EH (cell line): ENCODE measurements around the gene ZNF683.

Experiments used
- DNase-seq: peaks from one replicate; pipeline ENCODE4 v3.0.0-alpha.2; 2015; ENCODE audit warnings: low read depth

Gene ZNF683

GRCh38 chr1:26358411-26359384 is 13.9 kb downstream of the ZNF683 start:
- no peak for DNase-seq

DNA sequence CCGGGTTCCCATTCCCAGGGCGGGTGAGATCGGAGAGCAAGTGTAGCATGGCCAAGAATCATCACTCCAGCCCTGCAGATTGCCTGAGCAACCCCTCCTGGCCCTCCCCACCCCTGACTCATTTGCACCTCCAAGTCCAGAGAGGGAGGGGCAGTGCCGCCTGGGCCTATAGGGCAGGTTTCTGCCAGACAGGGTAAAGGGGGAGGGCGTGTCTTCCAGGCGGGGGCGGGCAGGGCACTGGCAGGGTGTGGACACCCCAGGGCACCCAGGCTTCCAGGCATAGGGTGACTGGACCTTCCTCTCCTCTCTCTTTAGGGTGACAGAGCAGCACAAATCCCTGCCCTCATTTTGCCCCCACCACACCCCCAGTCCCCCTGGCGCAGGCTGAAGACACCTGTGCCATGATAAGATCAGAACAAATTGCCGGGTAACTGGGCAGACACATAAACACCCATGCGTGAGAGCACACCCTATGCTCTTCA is 15.4 kb downstream of the ZNF683 start:
- no peak for DNase-seq

GRCh38 chr1:26356106-26356505 is 16.4 kb downstream of the ZNF683 start:
- no peak for DNase-seq

DNA sequence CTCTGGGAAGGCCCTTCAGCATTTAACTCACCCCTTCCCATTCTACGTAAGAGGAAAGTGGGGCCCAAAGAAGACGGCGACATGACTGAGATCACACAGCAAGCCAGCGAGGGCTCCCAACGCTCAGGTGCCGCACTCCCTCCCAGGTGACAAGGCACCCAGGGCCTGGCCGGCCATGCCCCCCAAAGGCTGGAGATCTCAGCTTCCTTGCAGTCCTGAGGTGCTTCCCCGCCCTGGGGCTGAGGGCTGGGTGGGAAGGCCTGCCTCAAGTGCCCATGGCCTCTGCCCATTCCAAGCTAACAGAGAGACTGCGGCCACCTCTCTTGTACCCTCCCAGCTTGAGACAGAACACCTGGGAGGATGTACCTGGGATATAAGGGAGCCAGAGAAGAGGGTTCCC is 17.6 kb downstream of the ZNF683 start:
- no peak for DNase-seq

DNA sequence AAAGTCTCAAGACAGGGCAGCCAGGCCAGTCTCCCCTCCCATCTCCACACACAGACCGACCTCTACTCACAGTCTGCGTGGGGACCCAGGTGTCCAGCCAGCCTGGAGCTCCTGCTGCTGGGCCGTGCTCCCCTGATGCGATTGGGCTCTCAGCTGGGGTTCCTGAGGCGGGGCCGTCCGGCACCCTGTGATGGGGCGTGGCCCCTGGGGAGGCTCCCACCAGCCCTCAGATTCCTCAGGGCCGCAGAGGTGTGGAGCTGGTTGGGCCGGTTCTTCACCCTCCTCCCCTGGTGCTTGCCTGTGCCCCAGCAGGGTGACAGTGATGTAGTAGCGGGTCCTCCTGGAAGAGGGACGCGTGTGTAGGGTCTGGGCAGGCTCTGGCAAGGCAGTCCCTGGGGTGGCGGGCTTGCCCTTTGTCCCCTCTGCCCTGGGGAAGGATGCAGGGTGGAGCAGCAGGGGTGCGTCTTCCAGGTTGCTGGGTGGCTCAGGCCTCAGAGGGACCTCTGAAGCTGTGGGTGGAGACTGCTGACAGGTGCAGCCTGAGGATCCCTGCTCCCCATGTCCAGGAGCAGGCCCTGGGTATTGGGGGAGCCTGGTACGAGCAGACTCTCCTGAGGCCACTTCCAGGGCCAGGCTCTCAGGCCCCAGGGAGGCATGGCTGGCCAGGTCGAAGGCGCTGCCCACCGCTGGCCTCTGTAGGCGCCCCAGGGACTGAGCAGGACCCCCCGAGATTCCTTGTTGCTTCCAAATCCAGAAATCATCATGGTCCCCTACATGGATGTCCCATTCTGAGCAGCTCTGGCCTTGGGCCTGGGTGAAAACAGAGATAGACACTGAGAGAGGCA is 18.4 kb downstream of the ZNF683 start, which contains the start of gene CRYBG2:
TSS of gene CRYBG2 (minus strand) at position 155 of the 845 bp plus-strand sequence. CDS start 7,473 bp downstream, outside the sequence.
- no peak for DNase-seq

- no peak for DNase-seq
These were observed 19.2 kb downstream of the ZNF683 start for GRCh38 chr1:26353210-26353859.

- no peak for DNase-seq
These were observed 20.2 kb downstream of the ZNF683 start for GRCh38 chr1:26352338-26352679.

DNA sequence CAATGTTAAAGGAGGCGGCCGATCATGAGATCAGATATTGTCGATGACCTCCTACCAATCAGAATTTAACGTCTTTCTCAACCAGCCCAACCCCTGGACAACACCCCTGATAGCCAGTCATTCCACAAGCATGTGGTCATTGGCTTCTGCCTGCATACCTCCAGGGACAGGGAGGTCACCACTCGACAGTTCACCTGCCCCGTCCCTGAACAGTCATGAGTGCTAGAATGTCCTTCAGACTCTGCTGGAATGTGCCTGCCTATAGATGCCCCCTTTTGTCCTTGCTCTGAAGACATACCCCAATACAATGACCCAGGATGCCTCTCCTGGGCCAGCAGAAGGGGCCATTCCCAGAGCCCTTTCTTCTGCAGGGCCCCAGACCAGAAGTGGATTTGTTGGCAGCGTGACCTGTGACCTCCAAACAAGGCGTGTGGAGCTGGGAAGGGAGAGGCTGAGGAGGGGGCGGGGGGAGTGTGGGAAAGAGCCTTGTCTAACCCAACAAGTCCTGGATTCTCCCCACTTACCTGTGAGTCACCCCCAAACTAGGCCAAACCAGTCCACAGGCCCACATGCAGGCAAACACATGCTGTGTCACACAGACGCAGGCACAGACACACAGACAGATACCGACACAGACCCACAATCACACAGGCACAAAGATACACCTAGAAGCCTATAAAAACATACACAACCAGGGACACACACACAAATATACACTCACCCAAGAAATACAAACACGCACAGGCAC is 20.8 kb downstream of the ZNF683 start:
- peak; percentile 41 for DNase-seq

DNA sequence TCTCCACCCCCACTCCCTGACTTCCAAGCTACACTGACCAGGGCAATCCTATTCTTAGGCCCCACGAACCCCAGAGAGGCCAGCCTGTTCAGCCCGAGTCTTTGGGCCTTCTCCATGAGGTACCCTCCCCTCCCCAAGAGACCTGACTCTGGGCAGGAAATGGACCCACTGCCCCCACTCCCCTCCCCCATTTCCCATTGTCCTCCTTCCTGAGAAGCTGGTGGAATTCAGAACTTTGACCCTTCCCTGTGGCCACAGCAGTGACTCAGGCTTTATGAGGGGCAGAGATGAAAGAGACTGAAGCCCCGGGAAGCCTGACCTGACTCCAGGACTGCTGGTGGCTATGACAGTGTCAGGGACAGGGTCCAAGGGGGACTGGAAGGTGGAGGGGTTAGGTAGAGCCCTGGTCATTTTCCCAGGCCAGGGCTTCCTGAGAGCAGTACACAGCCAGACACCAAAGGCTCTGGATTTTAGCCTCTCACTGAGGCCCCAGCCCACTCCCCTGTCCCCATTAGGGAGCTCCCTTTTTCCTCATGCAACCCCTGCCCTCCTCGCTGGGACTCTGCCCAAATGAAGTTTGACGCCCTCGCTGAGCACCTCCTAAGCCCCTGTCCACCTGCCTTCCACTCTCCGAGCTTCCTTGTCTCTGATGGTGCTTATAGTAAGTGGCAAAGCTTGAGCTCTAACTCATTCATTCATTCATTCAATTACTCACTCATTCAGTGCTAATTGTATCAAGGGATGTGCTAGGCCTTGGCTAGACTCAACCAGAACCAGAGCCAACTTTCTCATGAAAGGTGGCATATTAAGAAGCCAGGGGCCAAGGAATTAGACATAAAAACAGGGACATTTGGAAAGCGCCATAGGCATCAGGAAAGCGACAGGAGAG is 21.6 kb downstream of the ZNF683 start:
- peak; percentile 70 for DNase-seq

- no peak for DNase-seq
These were observed 22.2 kb downstream of the ZNF683 start for GRCh38 chr1:26350343-26350700.

- no peak for DNase-seq
These were observed 22.7 kb downstream of the ZNF683 start for GRCh38 chr1:26349877-26350244.

DNA sequence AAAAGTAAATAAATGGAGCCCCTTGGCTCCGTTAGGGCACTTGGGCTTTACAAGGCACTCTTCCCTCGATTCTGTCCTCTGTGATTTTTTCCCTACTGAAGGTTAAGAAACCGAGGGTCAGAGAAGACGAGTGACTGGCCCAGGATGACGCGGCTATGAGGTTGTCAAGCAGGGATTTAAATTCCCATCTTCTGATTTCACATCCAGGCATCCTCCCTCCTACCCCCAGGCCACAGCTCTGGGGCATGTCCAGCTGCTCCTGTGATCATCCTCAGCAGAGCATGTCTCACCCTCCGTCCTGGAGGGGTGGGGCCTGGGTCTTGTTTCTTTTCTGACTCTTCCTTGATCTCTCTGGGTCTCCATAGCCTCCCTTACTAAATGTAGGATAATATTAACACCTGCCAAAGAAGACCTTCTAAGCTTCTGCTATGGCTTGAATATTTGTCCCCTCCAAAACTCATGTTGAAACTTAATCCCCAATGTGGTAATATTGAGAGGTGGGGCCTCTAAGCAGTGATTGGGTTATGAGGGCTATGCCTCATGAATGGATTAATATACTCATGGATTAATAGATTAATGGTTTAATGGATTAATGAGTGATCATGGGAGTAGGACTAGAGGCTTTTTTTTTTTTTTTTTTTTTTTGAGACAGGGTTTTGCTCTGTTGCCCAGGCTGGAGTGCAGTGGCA is 23.2 kb downstream of the ZNF683 start:
- peak; percentile 90 for DNase-seq

DNA sequence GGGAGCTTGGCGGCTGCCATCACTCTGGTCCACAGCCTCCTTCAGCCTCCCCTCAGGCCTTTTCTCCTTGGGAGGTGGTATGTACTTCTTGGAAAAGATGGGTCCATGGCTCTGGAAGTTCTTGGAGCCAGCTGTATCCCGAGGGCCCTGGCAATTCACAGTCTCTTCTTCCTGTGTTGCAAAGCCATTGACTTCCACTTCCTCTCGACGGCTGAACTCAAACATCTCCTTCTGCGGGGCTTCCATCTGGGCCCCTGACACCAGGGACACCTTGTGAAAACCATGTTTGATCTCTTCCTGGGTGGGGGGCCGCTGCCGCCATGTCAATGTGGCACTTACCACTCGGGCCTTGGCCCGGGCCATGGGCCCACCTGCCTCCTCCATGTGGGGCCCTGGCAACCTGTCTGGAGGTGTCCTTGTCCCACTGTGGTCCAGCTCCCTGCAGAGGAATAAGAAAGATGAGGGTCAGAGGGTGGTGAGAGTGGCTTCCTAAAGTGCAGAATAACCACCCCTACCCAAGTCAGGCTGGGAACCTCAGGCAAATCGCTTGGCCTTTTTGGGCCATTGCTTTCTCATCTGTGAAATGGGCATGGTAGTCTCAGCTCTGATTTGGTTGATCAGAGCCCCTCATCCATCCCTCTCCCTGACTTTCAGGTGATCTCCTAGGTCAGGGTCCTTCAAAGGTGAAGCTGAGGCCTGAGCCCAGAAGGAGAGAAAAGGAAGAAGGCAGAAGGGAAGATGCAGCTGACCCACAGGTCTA is 26.1 kb downstream of the ZNF683 start:
- no peak for DNase-seq

- DNase-seq, result no peak
These were observed 26.8 kb downstream of the ZNF683 start for GRCh38 chr1:26345718-26346117.

DNA sequence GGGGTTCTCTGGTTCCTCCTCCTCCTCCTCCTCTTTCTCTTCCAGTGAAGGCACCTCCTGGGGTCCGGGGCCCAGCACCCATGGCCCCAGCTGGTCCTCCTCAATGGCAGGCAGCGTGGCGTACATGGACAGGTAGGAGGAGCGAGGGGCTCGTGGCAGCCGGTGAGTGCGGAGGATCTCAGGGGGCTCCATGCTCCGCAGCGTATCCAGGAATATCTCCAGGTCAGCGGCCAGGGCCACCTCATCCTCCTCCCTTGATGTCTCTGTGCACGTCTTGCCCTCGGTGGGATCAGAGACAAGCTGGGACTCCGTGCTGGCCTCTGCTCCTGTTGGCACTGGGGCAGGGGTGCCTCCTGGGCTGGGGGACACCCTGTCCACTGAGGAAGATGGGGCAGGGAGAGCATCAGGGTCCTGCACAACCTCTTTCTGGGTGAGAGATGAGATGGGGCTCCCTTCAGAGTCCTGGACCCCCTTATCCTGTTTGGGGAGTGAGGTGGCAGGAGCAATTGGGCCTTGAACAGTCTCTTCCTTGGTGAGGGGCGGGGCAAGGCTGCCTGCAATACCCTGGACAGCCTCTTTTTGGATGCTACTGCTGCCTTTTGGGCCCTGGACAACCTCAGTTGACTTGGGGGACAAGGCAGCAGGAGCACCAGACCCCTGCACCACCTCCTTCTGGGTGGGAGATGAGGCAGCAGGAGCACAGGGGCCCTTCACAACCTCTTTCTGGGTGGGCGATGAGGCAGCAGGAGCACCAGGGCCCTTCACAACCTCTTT is 28.2 kb downstream of the ZNF683 start:
- no peak for DNase-seq

GRCh38 chr1:26340047-26340481 is 32.5 kb downstream of the ZNF683 start:
- peak; percentile 13 for DNase-seq

GRCh38 chr1:26338670-26339069 is 33.9 kb downstream of the ZNF683 start:
- DNase-seq, result no peak

GRCh38 chr1:26337625-26338024 is 34.9 kb downstream of the ZNF683 start:
- DNase-seq, result no peak
